ENCODE measurements around the gene BABAM1. TPM values are rescaled to one million over a fixed set of nuclear protein-coding genes. Genes with fewer than 3 reads are reported as not detected.

The BABAM1 gene
- polyA plus RNA-seq, 3 donors: 76.9 to 106 (median 90.3) TPM

DNA sequence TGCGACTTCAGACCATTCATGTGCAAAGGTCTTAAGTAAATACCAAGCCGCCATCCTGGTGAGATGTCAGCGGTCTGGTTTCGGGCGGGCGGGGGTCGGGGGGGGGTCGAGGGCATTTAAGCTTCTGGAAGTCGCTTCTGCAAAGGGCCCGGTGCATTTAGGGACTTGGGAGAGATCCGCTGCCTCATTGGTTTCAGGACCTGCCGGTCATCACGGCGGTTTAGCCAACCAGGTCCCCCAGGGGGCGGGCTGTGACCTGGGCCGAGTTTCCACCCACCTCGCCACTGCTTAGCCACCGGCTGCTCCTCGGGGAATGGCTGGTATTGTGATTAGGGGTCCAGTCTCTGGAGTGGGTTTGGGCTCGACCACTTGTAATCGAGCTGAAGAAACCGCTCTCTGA is 22.2 kb downstream of the BABAM1 start:
- H3K4me1 Mint-ChIP-seq: peaks cover 9% of the 10 kb centered on the region
- H3K27me3 Mint-ChIP-seq (ENCODE audit: low read depth in 3 of 3): peaks cover 0 to 10% (median 0%) of the 10 kb centered on the region in 3 donors
- no peaks in the 10 kb centered on the region for H3K9me3 ChIP-seq (replicated peaks in 1 of 2; ENCODE audit: control insufficient read depth in 1 of 2, insufficient read depth in 1 of 2, low read length in 2 of 2)
- H2AFZ ChIP-seq (ENCODE audit: insufficient read depth, low read depth, low read length, poor library complexity, severe bottlenecking): no peak overlapping the region
- no peaks in the 10 kb centered on the region for H3K79me2 ChIP-seq (ENCODE audit: insufficient read depth, low read length)
- peaks cover 0 to under 1% (median 0%) of the 10 kb centered on the region in 7 donors for H3K9me3 Mint-ChIP-seq
- peak overlapping the region; percentile 25 for H3K4me2 ChIP-seq (replicated peaks; ENCODE audit: extremely low read depth, low read length, poor library complexity, severe bottlenecking)
- TF ChIP-seq, protein P1, sequence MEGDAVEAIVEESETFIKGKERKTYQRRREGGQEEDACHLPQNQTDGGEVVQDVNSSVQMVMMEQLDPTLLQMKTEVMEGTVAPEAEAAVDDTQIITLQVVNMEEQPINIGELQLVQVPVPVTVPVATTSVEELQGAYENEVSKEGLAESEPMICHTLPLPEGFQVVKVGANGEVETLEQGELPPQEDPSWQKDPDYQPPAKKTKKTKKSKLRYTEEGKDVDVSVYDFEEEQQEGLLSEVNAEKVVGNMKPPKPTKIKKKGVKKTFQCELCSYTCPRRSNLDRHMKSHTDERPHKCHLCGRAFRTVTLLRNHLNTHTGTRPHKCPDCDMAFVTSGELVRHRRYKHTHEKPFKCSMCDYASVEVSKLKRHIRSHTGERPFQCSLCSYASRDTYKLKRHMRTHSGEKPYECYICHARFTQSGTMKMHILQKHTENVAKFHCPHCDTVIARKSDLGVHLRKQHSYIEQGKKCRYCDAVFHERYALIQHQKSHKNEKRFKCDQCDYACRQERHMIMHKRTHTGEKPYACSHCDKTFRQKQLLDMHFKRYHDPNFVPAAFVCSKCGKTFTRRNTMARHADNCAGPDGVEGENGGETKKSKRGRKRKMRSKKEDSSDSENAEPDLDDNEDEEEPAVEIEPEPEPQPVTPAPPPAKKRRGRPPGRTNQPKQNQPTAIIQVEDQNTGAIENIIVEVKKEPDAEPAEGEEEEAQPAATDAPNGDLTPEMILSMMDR (IDR thresholded peaks at IDR 0.05): no peak
- intact Hi-C loops (cut with micrococcal nuclease): no loop called here
- peaks cover 12 to 15% of the 10 kb centered on the region in 2 donors for H3K4me1 ChIP-seq (ENCODE audit: control insufficient read depth in 1 of 2, insufficient read depth in 2 of 2, low read length in 2 of 2)
- H4K20me1 ChIP-seq (ENCODE audit: insufficient read depth, low read length): no peaks in the 10 kb centered on the region
- H3K36me3 ChIP-seq (replicated peaks in 1 of 2; ENCODE audit: control insufficient read depth in 1 of 2, insufficient read depth in 2 of 2, low read length in 2 of 2): peaks cover 6 to 21% of the 10 kb centered on the region in 2 donors
- H3K27ac Mint-ChIP-seq: no peak overlapping the region
- H3K4me3 ChIP-seq (replicated peaks in 1 of 3; ENCODE audit: low read depth in 2 of 3, low read length in 3 of 3): no peak overlapping the region
- peak; percentile 55 to 80 (median 71) for DNase-seq
- no peak overlapping the region for H3K4me3 Mint-ChIP-seq
- no peak overlapping the region for H3K27ac ChIP-seq (ENCODE audit: low read depth in 1 of 2, low read length in 2 of 2)
- 27% methylated on average over 12 of the region's 22 CpGs for WGBS (ENCODE audit: insufficient coverage)
- H3K27me3 ChIP-seq (ENCODE audit: control insufficient read depth in 2 of 2, insufficient read depth in 2 of 2, low read length in 2 of 2): no peaks in the 10 kb centered on the region
- H3K36me3 Mint-ChIP-seq: peaks cover 9 to 34% of the 10 kb centered on the region in 2 donors
- H3K9ac ChIP-seq (ENCODE audit: insufficient read depth, low read length, poor library complexity, severe bottlenecking): no peak overlapping the region

DNA sequence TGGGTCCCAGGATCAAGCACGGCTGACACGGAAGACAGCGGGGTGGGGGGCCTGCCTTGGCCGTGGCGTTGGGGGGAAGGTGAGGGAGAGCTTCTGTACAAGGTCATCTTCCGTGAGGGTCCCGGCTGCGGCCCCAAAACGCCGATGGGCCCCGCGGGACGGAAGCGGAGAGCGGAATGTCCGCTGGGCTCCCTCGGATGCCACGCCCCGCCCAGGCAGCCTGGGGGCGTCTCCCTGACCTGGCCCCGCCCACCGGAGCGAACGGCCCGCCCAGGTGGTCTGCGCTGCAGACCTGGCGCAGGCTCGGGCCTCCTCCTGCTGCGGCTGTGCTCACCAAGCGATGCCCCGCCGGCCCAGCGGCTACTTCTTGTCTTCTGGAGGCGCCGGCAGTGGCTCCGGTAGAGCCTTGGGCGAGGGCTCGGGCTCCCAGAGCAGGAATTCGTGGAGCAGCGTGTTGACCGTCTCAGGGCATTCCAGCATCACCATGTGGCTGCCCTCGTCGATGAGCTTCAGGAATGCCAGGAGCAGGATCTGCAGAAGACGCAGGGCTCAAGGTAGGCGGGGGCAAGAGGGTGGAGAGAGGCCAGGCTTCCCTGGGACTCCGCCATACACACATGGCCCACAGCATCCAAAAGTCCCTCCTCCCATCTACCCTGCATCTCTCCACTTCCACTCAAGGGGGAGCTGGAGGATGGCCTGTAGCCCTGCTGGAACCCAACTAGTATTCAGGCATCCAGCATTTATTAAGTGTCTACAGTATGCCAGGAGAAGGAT is 25.2 kb downstream of the BABAM1 start:
- H3K4me1 Mint-ChIP-seq: peaks cover 9% of the 10 kb centered on the region
- H3K27ac ChIP-seq (ENCODE audit: low read depth in 1 of 2, low read length in 2 of 2): peak overlapping the region in 1 of 2 donors; percentile 61
- H3K9me3 Mint-ChIP-seq: peaks cover 0 to 3% (median 0%) of the 10 kb centered on the region in 7 donors
- H3K4me1 ChIP-seq (ENCODE audit: control insufficient read depth in 1 of 2, insufficient read depth in 2 of 2, low read length in 2 of 2): peaks cover 12 to 15% of the 10 kb centered on the region in 2 donors
- H3K4me3 Mint-ChIP-seq: peak overlapping the region; percentile 81 to 89
- intact Hi-C loops (cut with micrococcal nuclease): loop anchor here (5.0 to 10.0 kb wide), 2 partner anchors 92 to 95 kb away; no protein-coding TSS in a partner anchor
- H3K9me3 ChIP-seq (replicated peaks in 1 of 2; ENCODE audit: control insufficient read depth in 1 of 2, insufficient read depth in 1 of 2, low read length in 2 of 2): no peaks in the 10 kb centered on the region
- peak overlapping the region; percentile 83 for H3K4me2 ChIP-seq (replicated peaks; ENCODE audit: extremely low read depth, low read length, poor library complexity, severe bottlenecking)
- WGBS (ENCODE audit: insufficient coverage): 3% methylated on average over 41 of the region's 46 CpGs
- peak overlapping the region; percentile 51 to 89 (median 61) for H3K4me3 ChIP-seq (replicated peaks in 1 of 3; ENCODE audit: low read depth in 2 of 3, low read length in 3 of 3)
- H3K27me3 ChIP-seq (ENCODE audit: control insufficient read depth in 2 of 2, insufficient read depth in 2 of 2, low read length in 2 of 2): no peaks in the 10 kb centered on the region
- no peaks in the 10 kb centered on the region for H4K20me1 ChIP-seq (ENCODE audit: insufficient read depth, low read length)
- H3K27ac Mint-ChIP-seq: peak overlapping the region; percentile 46 to 84 (median 76)
- peaks cover 0 to 10% (median 0%) of the 10 kb centered on the region in 3 donors for H3K27me3 Mint-ChIP-seq (ENCODE audit: low read depth in 3 of 3)
- peak overlapping the region; percentile 98 for H2AFZ ChIP-seq (ENCODE audit: insufficient read depth, low read depth, low read length, poor library complexity, severe bottlenecking)
- peaks cover 7 to 26% of the 10 kb centered on the region in 2 donors for H3K36me3 Mint-ChIP-seq
- peaks cover 2% of the 10 kb centered on the region for H3K79me2 ChIP-seq (ENCODE audit: insufficient read depth, low read length)
- peaks cover 11 to 14% of the 10 kb centered on the region in 2 donors for H3K36me3 ChIP-seq (replicated peaks in 1 of 2; ENCODE audit: control insufficient read depth in 1 of 2, insufficient read depth in 2 of 2, low read length in 2 of 2)
- DNase-seq: peak; percentile 74 to 78 (median 76)
- TF ChIP-seq, protein P1 (IDR thresholded peaks at IDR 0.05): peak; percentile 85
- H3K9ac ChIP-seq (ENCODE audit: insufficient read depth, low read length, poor library complexity, severe bottlenecking): peak overlapping the region; percentile 65
